Spinal cord (tissue), 10 donors: ENCODE data around the gene UGT1A6. TPM values are rescaled to one million over a fixed set of nuclear protein-coding genes. Genes with fewer than 3 reads are reported as not detected.

Source experiments
- DNase-seq, 6 donors: peaks; one replicate each; pipeline versions ENCODE4 v3.0.0 to v3.0.0-alpha.2; 2013 to 2015; ENCODE audit warnings: low spot score in 6 of 6, low read depth in 4 of 6
- H3K27ac ChIP-seq: one replicate; pipeline ENCODE4 v1.5.1; 2013; ENCODE audit warnings: low read depth, low read length, control low read depth
- H3K27me3 ChIP-seq: one replicate; pipeline ENCODE4 v1.6.1; 2013; ENCODE audit warnings: low read length; ENCODE audit not compliant: control insufficient read depth, insufficient read depth
- H3K36me3 ChIP-seq: one replicate; pipeline ENCODE4 v1.6.1; 2013; ENCODE audit warnings: low read length; ENCODE audit not compliant: control insufficient read depth, insufficient read depth
- H3K4me1 ChIP-seq: one replicate; pipeline ENCODE4 v1.6.1; 2013; ENCODE audit warnings: low read length; ENCODE audit not compliant: control insufficient read depth, insufficient read depth
- H3K4me3 ChIP-seq: one replicate; pipeline ENCODE4 v1.5.1; 2013; ENCODE audit warnings: low read depth, low read length, control low read depth
- H3K9me3 ChIP-seq: one replicate; pipeline ENCODE4 v1.6.1; 2013; ENCODE audit warnings: low read length; ENCODE audit not compliant: control insufficient read depth, insufficient read depth
- WGBS: methylation state at CpG from one replicate; pipeline ENCODE4 v1.1.5; 2013; ENCODE audit warnings: missing lambda C conversion rate; ENCODE audit not compliant: insufficient coverage; 5-methylcytosine and 5-hydroxymethylcytosine counted together
- polyA plus RNA-seq, 2 donors: library from polyadenylated mRNA; unstranded; fragments of 120-200 nt; gene quantifications; one replicate each; pipeline ENCODE4 v1.2.1, GENCODE V29; 2013; ENCODE audit not compliant: insufficient read length in 2 of 2
- total RNA-seq, 2 donors: library from RNA; depleted of rRNA in 1 of 2; stranded (reverse); fragments of 120-200 nt in 1 of 2; fragments of >200 nt in 1 of 2; gene quantifications; one replicate each; pipeline versions ENCODE4 v1.2.3 to v1.2.4, GENCODE V29; 2013 to 2014
- donor health status: healthy.

Gene UGT1A6
- total and polyA plus RNA-seq, 4 donors, result 0.20 TPM; not detected in 3

GRCh38 chr2:233680361-233681045 is 12.2 kb upstream of the UGT1A6 start:
- no peaks in the 10 kb centered on the region for H3K9me3 ChIP-seq
- WGBS, result 89% methylated on average over 3 of the region's 4 CpGs
- no peaks in the 10 kb centered on the region for H3K27me3 ChIP-seq
- H3K27ac ChIP-seq, result no peak overlapping the region
- H3K36me3 ChIP-seq, result no peaks in the 10 kb centered on the region
- no peak for DNase-seq
- no peaks in the 10 kb centered on the region for H3K4me1 ChIP-seq
- H3K4me3 ChIP-seq, result no peak overlapping the region

- no peak within 1 kb of the TSS for H3K4me3 ChIP-seq
- no peak for DNase-seq
- H3K27ac ChIP-seq, result no peak within 1 kb of the TSS
- H3K36me3 ChIP-seq, result no peaks in the 10 kb centered on the region
- no peaks in the 10 kb centered on the region for H3K4me1 ChIP-seq
- WGBS, result 100% methylated on average over 1 of the region's 5 CpGs
- H3K27me3 ChIP-seq, result no peaks in the 10 kb centered on the region
- H3K9me3 ChIP-seq, result no peaks in the 10 kb centered on the region
Observed at GRCh38 chr2:233681521-233682099, 11.1 kb upstream of the UGT1A6 start, which contains the start of gene UGT1A7. Gene UGT1A7, plus strand, starts transcription at chr2:233681901. Its CDS starts 37 bp downstream, at chr2:233681938.

GRCh38 chr2:233684640-233685039 is 8.1 kb upstream of the UGT1A6 start:
- Histone ChIP-seq H3K27ac (no peak overlapping the region), H3K9me3 (no peaks in the 10 kb centered on the region), H3K27me3 (no peaks in the 10 kb centered on the region), H3K4me3 (no peak overlapping the region), H3K4me1 (no peaks in the 10 kb centered on the region), H3K36me3 (no peaks in the 10 kb centered on the region)
- WGBS, result no CpG with 5 or more reads among the region's 1 CpG
- DNase-seq, result no peak

GRCh38 chr2:233686928-233687327 is 5.8 kb upstream of the UGT1A6 start:
- 67% methylated on average over 3 of the region's 5 CpGs for WGBS
- Histone ChIP-seq H3K4me3 (no peak overlapping the region), H3K9me3 (no peaks in the 10 kb centered on the region), H3K36me3 (no peaks in the 10 kb centered on the region), H3K27me3 (no peaks in the 10 kb centered on the region), H3K4me1 (no peaks in the 10 kb centered on the region), H3K27ac (no peak overlapping the region)
- no peak for DNase-seq

- H3K4me3 ChIP-seq, result no peak overlapping the region
- H3K9me3 ChIP-seq, result no peaks in the 10 kb centered on the region
- 100% methylated on average over 2 of the region's 5 CpGs for WGBS
- H3K36me3 ChIP-seq, result no peaks in the 10 kb centered on the region
- no peaks in the 10 kb centered on the region for H3K4me1 ChIP-seq
- H3K27ac ChIP-seq, result no peak overlapping the region
- DNase-seq, result no peak
- no peaks in the 10 kb centered on the region for H3K27me3 ChIP-seq
Observed at GRCh38 chr2:233688341-233688740, 4.3 kb upstream of the UGT1A6 start.

GRCh38 chr2:233689031-233689430 is 3.7 kb upstream of the UGT1A6 start:
- DNase-seq, result no peak
- Histone ChIP-seq H3K36me3 (no peaks in the 10 kb centered on the region), H3K27me3 (no peaks in the 10 kb centered on the region), H3K27ac (no peak overlapping the region), H3K9me3 (no peaks in the 10 kb centered on the region), H3K4me1 (no peaks in the 10 kb centered on the region), H3K4me3 (no peak overlapping the region)

GRCh38 chr2:233689501-233689900 is 3.2 kb upstream of the UGT1A6 start:
- H3K27ac ChIP-seq, result no peak overlapping the region
- H3K4me1 ChIP-seq, result no peaks in the 10 kb centered on the region
- no peak overlapping the region for H3K4me3 ChIP-seq
- H3K36me3 ChIP-seq, result no peaks in the 10 kb centered on the region
- no peaks in the 10 kb centered on the region for H3K27me3 ChIP-seq
- H3K9me3 ChIP-seq, result no peaks in the 10 kb centered on the region
- WGBS, result 52% methylated on average over 2 of the region's 3 CpGs
- DNase-seq, result no peak

GRCh38 chr2:233690444-233690843 is 2.2 kb upstream of the UGT1A6 start:
- DNase-seq, result no peak
- no peak overlapping the region for H3K4me3 ChIP-seq
- 90% methylated on average over 1 of the region's 4 CpGs for WGBS
- H3K27ac ChIP-seq, result no peak overlapping the region
- H3K27me3 ChIP-seq, result no peaks in the 10 kb centered on the region
- no peaks in the 10 kb centered on the region for H3K9me3 ChIP-seq
- no peaks in the 10 kb centered on the region for H3K4me1 ChIP-seq
- no peaks in the 10 kb centered on the region for H3K36me3 ChIP-seq

- DNase-seq, result no peak
- H3K36me3 ChIP-seq, result no peaks in the 10 kb centered on the region
- no peak overlapping the region for H3K27ac ChIP-seq
- H3K27me3 ChIP-seq, result no peaks in the 10 kb centered on the region
- H3K4me1 ChIP-seq, result no peaks in the 10 kb centered on the region
- H3K9me3 ChIP-seq, result no peaks in the 10 kb centered on the region
- 85% methylated on average over 5 of the region's 11 CpGs for WGBS
- H3K4me3 ChIP-seq, result no peak overlapping the region
Observed at GRCh38 chr2:233691443-233692433, 952 bp upstream of the UGT1A6 start.
